ENCODE data around the gene MRPL38. TPM values are rescaled to one million over a fixed set of nuclear protein-coding genes. Genes with fewer than 3 reads are reported as not detected.

MRPL38 gene
- polyA plus RNA-seq, 2 of the 4 experiments (the other 2 are of a cell fraction) = 53.5 to 102 TPM

DNA sequence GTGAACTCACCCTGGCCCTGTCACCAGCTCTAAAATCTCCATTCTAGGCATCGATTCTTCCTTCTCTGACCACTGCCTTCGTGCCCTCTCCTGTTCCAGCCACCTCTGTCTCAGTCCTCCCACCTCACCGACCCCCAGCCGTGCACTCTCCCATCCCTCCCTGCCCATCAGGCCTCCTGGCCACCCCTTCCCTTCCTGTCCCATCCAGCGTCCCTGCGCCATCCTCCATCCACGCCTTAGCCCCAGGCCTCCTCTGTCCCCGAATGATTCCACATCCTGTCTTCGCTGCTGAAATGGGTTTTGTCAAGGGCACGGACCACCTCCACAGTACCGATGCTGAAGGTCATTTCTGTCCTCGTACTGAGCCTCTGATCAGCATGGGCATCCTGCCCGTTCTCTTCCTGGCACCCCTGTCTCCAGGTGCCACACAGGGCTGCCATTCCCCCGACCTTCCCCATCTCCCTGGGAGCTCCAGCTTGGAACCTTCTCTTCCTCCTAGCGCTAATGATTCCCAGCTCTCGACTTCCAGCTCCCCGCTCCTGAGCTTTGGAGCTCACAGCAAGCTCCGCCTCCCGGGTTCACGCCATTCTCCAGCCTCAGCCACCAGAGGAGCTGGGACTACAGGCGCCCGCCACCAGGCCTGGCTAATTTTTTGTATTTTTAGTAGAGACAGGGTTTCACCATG lies 10.5 kb downstream of the MRPL38 start:
- ChIA-PET CTCF (interaction anchor here (0.5 to 22.8 kb wide), 15 partner anchors 10 to 138 kb away, joined by 3 to 513 read pairs (median 8); partner anchors contain the start of genes FBF1, GALK1, MRPL38 and TRIM47), POLR2A (interaction anchor here (1.1 to 3.8 kb wide), 3 partner anchors 11 to 39 kb away, joined by 4 to 15 read pairs (median 14); partner anchors contain the start of gene WBP2)
- no peak overlapping the region for H3K27ac ChIP-seq
- DNase-seq (ENCODE audit: low read depth in 1 of 2, low spot score in 1 of 2) = no peak
- FAIRE-seq = no peak
- ATAC-seq = no peak
- TF ChIP-seq, protein P1, sequence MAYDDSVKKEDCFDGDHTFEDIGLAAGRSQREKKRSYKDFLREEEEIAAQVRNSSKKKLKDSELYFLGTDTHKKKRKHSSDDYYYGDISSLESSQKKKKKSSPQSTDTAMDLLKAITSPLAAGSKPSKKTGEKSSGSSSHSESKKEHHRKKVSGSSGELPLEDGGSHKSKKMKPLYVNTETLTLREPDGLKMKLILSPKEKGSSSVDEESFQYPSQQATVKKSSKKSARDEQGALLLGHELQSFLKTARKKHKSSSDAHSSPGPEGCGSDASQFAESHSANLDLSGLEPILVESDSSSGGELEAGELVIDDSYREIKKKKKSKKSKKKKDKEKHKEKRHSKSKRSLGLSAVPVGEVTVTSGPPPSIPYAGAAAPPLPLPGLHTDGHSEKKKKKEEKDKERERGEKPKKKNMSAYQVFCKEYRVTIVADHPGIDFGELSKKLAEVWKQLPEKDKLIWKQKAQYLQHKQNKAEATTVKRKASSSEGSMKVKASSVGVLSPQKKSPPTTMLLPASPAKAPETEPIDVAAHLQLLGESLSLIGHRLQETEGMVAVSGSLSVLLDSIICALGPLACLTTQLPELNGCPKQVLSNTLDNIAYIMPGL (CRISPR knock-in tag; IDR thresholded peaks at IDR 0.05; ENCODE audit: borderline replicate concordance) = no peak
- no peak overlapping the region for H3K4me3 ChIP-seq
- peaks cover 17% of the 10 kb centered on the region for H3K4me1 ChIP-seq
- H3K4me2 ChIP-seq = no peak overlapping the region; the same call in 2 of the 3 replicates
- H3K9me3 ChIP-seq = no peaks in the 10 kb centered on the region
- WGBS (ENCODE audit: missing lambda C conversion rate) = 87% methylated on average over 22 of the region's 22 CpGs

DNA sequence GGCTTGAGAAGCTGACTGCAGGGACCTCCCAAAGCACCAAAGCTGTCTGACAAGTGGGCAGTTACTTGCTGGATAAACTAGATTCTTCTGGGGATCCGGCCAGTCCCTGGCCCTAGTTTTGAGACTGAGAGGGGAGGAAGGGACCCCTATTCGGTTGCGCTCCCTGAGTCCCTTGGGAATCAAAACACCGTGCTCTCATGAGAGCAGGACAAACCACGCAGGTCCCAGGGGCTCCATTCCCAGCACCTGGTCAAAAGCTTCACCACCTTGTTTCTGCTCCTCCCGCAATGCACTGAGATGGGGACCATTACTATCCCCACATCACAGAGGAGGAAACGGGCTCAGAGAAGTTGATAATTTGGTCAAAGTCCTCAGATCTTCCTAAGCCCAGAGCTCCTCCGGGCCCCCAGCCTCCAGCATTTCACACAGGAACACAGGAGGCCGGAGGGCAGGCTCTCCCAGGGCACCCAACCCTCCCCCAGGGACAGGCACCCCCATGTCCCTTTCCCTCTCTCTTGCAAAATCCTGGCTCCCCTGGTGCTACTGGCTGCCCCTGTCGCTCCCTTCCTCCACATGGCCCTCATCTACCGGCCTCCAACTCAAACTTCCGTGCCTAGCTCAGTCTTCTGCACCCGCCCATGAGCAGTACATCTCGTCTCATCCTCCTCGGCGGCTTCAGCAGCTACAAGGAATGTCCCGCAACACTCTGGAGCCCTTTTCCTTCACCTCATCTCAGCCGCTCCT lies 11.2 kb downstream of the MRPL38 start:
- POLR2A ChIA-PET = interaction anchor here (1.1 to 3.8 kb wide), 2 partner anchors 11 to 38 kb away, joined by 4 to 15 read pairs; partner anchors contain the start of gene WBP2
- no peaks in the 10 kb centered on the region for H3K9me3 ChIP-seq
- DNase-seq (ENCODE audit: low read depth in 1 of 2, low spot score in 1 of 2) = no peak
- H3K4me2 ChIP-seq = no peak overlapping the region
- H3K4me1 ChIP-seq = peaks cover 17% of the 10 kb centered on the region
- 92% methylated on average over 18 of the region's 18 CpGs for WGBS (ENCODE audit: missing lambda C conversion rate)
- TF ChIP-seq ZC3H11A (IDR thresholded peaks at IDR 0.05) (no peak), RNF2 (IDR thresholded peaks at IDR 0.05; ENCODE audit: borderline replicate concordance, low read depth) (no peak), ZFP36 (IDR thresholded peaks at IDR 0.05; ENCODE audit: borderline replicate concordance, partially characterized antibody) (no peak), RCOR1 (IDR thresholded peaks at IDR 0.05; ENCODE audit: low read depth, low read length) (no peak), ZNF302 (CRISPR knock-in tag; IDR thresholded peaks at IDR 0.05) (no peak), FOSB (CRISPR knock-in tag; IDR thresholded peaks at IDR 0.05) (no peak), ESRRA (IDR thresholded peaks at IDR 0.05; ENCODE audit: borderline replicate concordance, low read length) (no peak), CHD2 (IDR thresholded peaks at IDR 0.05; ENCODE audit: low read length, partially characterized antibody) (no peak), KDM1A (IDR thresholded peaks at IDR 0.05; ENCODE audit: low read depth) (no peak), SREBF2 (IDR thresholded peaks at IDR 0.05) (no peak), BHLHE40 (IDR thresholded peaks at IDR 0.05; ENCODE audit: low read depth, low read length) (no peak), FOSL2 (IDR thresholded peaks at IDR 0.05) (no peak), FOSL2 (CRISPR knock-in tag; IDR thresholded peaks at IDR 0.05) (no peak), SMC3 (IDR thresholded peaks at IDR 0.05) (no peak), CHD4 (IDR thresholded peaks at IDR 0.05; ENCODE audit: borderline replicate concordance) (no peak), POLR2AphosphoS2 (conservative IDR thresholded peaks at IDR 0.05; ENCODE audit: low read length) (no peak), NPAS2 (CRISPR knock-in tag; IDR thresholded peaks at IDR 0.05; ENCODE audit: borderline replicate concordance) (no peak), EHMT2 (IDR thresholded peaks at IDR 0.05; ENCODE audit: low read depth) (no peak)
- TF ChIP-seq, protein P2, sequence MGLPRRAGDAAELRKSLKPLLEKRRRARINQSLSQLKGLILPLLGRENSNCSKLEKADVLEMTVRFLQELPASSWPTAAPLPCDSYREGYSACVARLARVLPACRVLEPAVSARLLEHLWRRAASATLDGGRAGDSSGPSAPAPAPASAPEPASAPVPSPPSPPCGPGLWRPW (IDR thresholded peaks at IDR 0.05) = no peak
- TF ChIP-seq, protein P3, sequence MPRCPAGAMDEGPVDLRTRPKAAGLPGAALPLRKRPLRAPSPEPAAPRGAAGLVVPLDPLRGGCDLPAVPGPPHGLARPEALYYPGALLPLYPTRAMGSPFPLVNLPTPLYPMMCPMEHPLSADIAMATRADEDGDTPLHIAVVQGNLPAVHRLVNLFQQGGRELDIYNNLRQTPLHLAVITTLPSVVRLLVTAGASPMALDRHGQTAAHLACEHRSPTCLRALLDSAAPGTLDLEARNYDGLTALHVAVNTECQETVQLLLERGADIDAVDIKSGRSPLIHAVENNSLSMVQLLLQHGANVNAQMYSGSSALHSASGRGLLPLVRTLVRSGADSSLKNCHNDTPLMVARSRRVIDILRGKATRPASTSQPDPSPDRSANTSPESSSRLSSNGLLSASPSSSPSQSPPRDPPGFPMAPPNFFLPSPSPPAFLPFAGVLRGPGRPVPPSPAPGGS (IDR thresholded peaks at IDR 0.05) = no peak
- CTCF ChIA-PET = interaction anchor here (0.6 to 22.8 kb wide), 12 partner anchors 11 to 138 kb away, joined by 3 to 513 read pairs (median 8); partner anchors contain the start of genes FBF1, GALK1, MRPL38 and TRIM47
- no peak for FAIRE-seq
- no peak overlapping the region for H3K4me3 ChIP-seq
- H3K27ac ChIP-seq = no peak overlapping the region
- ATAC-seq = no peak

Measured in A549 (cell line).